Stimulated activated naive CD8-positive, alpha-beta T cell treated with anti-CD3 and anti-CD28 coated beads, Interleukin-15, Interleukin-2, amounts not matched to agents 100 U/mL and 50 U/mL, for 24 hours (primary cell): ENCODE data around the gene VPS33A.
A peak's percentile ranks its signal among the peaks of the same experiment; 100 is the strongest.
"Not testable (repeated sequence)": the region's sequence is repeated elsewhere in the genome, so short reads cannot be mapped to it uniquely, and the experiment has no call there.

Source experiments
- ATAC-seq: fragments of 150-1000 bp; cut with Tn5 transposase; one replicate; pipeline ENCODE4 v1.10.0; 2021
- DNase-seq: peaks from one replicate; pipeline ENCODE4 v3.0.0; 2021

The VPS33A gene

DNA sequence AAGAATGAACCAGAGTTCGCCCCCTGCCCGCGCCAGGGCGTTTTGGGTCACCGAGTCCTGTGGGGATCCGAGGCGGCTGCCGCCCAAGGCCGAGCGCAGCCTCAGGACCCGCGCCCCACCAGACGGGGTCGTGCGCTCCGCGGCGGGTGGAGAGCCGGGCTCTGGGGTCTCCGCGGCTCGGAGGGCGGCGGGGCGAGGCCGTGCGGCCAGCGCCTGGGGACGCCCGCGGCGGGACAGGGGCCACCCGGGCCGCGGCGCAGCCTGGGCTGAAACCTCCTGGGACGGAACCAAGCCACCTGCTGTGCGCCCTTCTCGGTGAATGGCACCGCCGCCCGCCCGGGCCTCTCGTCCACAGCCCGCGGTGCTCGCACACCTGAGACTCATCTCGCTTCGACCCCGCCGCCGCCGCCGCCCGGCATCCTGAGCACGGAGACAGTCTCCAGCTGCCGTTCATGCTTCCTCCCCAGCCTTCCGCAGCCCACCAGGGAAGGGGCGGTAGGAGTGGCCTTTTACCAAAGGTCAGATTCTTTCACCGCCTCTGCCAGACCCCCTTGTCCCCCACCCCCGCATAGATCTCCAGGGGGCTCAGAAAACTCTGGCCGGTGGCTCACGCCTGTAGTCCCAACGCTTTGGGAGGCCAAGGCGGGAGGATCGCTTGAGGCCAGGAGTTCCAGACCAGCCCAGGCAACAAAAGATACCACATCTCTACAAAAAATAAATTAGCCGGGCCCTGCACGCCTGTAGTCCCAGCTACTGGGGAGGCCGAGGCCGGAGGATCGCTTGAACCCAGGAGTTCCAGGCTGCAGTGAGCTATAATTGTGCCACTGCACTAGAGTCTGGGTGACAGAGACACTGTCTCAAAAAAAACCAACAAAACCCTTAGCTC, 61.9 kb downstream of the VPS33A start:
- DNase-seq (peak; percentile 31), ATAC-seq (no peak)

DNA sequence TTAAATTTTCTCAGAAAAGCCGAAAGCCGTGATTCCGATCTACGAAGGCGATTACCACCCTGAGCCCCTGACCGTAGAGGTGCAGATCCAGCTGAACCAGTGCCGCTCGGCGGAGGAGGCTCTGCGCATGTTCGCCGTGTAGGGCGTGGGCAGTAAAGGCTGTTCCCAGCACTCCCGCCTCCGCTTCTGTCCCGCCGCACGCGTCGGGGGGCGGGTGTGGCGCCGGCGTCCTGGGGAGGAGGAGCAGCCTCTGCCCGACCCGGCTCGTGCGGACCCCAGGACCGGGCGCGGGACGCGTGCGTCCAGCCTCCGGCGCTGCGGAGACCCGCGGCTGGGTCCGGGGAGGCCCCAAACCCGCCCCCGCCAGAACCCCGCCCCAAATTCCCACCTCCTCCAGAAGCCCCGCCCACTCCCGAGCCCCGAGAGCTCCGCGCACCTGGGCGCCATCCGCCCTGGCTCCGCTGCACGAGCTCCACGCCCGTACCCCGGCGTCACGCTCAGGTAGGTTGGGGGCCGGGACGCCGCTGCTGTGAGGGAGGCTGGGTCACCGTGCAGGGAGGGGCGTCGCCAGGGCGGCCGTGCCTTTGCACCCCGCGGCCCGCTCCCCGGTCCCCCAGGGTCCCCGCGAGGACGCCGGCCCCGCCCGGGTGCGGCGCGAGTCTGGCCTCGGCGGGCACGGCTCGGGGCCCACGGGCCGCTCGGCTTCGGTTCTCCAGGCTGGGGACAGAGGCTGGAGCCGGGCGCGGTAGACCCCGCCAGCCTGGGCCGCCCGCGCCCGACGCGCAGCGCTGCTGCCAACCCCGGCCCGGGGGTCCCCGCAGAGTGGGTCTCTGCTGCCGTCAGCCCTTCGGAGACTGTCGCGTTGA, 62.8 kb downstream of the VPS33A start, which contains the start of gene B3GNT4:
TSS of gene B3GNT4 (plus strand) at position 409 of the 866 bp plus-strand sequence. CDS start 910 bp downstream, outside the sequence.
- ATAC-seq, result peak; percentile 57
- peak; percentile 70 for DNase-seq

DNA sequence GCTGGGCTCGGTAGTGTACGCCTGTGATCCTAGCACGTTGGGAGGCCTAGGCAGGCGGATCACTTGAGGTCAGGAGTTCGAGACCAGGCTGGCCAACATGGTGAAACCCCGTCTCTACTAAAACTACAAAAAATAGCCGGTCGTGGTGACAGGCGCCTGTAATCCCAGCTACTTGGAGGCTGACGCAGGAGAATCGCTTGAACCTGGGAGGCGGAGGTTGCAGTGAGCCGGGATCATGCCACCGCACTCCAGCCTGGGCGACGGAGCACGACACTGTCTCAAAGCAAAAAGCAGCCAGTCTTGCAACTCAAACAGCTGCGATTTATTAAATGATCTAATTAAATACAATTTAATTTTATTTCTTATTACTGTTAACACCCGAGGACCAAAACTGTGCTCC, 63.5 kb downstream of the VPS33A start:
- not testable (repeated sequence) for DNase-seq, ATAC-seq

DNA sequence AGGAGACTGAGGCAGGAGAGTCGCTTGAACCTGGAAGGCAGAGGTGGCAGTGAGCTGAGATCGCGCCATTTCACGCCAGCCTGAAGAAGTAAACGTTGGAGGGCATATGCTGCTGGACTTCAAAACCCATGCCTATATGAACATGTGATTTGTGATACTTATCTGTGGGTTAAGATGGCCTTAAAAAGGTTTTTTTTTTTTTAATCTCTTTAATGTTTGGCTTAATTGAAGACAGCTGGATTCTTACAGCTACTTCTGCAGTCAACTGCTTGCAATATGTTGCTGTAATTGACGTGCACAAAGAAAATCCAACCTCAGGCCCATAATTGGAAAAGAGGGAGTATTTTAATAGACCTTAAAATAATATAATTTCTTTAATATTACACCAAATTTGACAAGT, 64.3 kb downstream of the VPS33A start:
- ATAC-seq, result no peak
- no peak for DNase-seq

DNA sequence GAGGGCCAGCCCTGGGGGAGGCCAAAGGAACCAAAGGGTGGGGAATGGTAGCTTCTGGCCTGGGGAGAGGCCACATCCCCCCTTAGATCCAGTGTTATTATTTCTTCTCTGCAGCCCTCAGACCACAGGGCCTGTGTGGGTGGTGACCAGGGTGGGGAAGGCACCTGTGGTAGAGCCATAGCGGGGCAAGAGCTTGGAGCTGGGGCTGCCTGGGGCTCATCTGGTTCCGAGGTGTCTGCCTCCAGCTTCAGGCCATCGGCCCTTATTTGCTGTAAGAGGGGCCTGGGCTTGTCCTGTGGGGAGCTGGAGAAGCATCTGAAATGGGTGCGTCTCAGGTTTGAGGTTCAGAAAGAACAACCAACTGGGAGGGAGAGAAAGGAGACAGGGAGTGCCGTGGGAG, 64.9 kb downstream of the VPS33A start:
- DNase-seq, result no peak
- ATAC-seq, result no peak

DNA sequence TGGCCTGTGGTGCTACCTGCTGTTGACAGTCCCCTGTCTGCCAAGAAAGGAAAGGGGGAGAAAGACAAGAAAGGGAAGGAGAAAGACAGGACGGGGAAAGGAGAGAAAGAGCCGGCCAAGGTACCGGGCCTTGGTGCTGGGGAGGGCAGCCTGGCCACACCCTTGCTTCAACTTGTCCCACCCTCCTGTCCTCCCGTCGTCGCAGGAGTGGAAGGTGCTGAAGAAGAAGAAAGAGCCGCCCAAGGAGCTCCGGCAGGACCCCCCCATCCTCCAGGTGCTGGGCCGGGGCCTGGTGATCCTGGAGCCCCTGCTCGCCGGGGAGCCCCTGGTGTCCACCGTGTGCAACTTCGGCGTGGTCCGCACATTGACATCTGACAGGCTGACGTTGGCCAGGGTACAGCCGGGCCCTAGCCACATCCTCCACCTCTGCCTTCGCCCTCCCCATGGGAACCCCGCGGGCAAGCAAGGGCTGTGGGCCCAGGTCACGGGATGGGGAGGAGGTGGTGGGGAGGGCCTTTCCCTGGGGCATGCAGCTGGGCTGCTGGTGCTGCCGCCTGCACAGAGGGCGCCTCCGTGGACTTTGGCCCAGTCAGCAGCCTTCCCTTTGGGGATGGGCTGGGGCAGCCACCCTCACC, 65.6 kb downstream of the VPS33A start:
- no peak for ATAC-seq
- no peak for DNase-seq

DNA sequence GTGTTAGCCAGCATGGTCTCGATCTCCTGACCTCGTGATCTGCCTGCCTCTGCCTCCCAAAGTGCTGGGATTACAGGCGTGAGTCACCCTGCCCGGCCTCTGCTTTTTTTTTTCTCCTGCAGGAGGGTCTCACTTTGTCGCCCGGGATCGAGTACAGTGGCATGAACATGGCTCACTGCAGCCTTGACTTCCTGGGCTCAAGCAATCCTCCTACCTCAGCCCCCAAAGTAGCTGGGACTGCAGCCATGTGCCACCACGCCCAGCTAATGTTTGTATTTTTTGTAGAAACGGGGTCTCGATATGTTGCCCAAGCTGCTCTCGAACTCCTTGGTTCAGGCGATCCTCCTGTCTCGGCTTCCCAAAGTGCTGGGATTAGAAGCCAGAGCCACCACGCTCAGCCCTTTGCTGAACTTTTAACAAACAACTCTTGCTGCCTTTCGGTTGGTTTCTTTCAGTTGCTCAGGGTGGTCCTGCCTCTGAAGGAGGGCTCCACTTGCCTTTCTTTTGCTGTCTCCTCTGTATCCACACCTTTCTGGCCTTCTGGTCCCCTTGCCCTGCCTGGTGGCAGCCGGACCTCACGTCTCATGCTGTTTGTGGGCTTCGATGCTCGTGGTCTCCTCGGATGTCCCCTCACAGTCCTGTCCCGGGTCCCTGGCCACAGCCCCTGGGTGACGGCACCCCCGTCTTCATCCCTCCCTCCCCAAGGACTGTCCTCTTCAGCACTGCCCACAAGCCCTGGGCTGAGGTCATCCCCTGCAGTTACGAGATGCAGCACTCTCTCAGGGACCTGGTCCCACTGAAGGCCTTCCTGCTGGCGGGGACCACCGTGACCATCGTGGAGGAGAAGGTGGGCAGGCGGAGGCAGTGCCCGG, 66.6 kb downstream of the VPS33A start:
- ATAC-seq, result no peak
- no peak for DNase-seq

DNA sequence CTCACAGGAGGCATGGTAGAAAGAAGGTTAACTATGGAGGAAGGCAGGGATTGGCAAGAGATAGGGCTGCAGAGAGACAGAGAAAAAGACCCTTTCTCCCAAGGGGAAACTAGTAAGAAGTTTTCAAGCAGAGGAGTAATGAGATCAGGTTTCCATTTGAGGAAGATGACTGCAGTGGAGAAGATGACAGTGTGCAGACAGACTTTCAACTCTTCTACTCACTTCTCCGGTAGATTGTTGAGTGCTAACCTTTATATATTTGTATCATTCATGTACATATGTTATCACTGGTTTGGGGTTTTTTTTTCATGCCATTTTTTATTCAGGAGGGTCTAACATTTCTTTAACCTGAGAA, 68.7 kb downstream of the VPS33A start:
- ATAC-seq (peak; percentile 64), DNase-seq (no peak)

DNA sequence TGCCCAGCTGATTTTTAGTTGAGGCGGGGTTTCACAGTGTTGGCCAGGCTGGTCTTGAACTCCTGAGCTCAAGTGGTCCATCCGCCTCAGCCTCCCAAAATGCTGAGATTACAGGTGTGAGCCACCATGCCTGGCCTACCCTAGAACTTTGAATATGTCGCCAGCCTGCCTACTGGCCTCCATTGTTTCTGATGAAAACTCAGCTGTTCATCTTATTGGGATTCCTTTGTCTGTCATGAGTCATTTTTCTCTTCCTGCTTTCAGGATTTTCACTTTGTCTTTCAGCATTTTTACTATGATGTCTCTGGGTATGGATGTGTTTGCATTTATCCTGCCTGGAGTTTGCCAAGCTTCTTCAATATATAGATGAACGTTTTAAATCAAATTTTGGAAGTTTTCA, 70.9 kb downstream of the VPS33A start:
- no peak for ATAC-seq
- DNase-seq, result no peak

DNA sequence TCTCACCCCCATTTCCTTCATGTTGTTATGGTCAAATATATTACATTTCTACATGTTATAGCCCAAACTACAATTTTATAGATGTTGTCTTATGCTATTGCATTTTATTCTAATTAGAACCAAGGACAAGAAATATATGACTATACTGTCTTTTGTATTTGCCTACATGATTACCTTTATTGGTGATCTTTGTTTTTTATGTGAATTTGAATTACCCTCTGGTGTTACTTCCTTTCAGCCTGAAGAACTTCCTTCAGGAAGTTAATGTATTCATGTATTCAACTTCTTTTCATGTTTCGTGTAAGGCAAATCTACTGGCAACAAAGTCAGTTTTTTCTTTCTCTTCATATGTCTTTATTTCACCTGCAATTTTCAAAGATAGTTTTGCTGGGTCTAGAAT, 71.5 kb downstream of the VPS33A start:
- ATAC-seq (no peak), DNase-seq (no peak)

DNA sequence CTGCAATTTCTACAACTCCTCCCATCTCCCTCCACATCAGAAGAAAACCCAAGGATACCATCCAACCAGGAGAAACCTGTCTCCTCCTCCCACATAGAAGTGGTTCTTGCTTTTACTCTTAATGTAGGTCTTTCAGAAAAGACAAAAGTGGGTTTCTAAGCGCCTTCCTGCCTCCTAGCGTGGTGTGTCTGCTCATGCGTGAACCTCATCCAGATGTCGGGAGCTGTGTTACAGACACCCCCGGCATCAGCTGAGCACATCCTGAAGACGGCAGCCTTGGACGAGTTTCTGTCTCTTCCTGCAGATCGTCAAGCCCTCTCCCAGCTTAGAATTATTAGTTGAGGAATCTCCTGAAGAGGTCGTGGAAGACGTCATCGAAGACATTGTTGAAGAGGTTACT, 73.9 kb downstream of the VPS33A start:
- ATAC-seq, result no peak
- no peak for DNase-seq

DNA sequence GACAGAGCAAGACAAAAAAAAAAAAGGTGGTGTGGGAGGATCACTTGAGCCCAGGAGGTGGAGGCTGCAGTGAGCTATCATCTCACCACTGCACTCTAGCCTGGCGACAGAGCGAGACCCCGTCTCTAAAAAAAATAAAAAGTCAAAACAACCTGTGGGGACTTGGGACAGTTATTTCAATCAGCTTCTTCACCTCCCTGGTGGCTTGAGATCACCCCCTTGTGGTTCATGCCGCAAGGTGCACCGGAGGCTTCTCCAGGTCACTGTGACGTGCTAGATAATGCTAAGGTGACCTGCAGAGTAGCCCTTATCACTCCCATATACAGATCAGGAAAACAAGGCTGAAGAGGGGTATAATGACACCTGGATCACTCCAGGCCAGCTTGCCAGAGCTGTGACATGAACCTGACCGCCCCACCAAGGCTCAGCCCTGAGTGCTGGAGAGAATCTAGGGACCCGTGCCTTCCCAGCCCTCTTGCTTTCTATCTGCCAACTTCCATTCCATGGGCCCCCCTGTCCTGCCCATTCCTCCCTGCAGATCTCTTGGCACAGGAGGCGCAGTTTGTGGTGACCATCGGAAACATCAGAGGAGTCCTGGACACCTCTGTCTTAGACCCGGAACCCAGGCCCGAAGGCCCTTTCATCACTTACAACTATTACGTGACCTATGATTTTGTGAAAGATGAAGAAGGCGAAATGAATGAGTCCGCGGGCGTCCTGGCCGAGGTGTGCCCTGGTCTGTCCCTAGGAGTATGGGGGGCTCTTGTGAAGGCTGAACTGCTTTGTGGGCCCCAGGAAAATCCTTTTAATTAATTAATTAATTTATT, 75.2 kb downstream of the VPS33A start:
- DNase-seq, result peak; percentile 78
- peak; percentile 78 for ATAC-seq

DNA sequence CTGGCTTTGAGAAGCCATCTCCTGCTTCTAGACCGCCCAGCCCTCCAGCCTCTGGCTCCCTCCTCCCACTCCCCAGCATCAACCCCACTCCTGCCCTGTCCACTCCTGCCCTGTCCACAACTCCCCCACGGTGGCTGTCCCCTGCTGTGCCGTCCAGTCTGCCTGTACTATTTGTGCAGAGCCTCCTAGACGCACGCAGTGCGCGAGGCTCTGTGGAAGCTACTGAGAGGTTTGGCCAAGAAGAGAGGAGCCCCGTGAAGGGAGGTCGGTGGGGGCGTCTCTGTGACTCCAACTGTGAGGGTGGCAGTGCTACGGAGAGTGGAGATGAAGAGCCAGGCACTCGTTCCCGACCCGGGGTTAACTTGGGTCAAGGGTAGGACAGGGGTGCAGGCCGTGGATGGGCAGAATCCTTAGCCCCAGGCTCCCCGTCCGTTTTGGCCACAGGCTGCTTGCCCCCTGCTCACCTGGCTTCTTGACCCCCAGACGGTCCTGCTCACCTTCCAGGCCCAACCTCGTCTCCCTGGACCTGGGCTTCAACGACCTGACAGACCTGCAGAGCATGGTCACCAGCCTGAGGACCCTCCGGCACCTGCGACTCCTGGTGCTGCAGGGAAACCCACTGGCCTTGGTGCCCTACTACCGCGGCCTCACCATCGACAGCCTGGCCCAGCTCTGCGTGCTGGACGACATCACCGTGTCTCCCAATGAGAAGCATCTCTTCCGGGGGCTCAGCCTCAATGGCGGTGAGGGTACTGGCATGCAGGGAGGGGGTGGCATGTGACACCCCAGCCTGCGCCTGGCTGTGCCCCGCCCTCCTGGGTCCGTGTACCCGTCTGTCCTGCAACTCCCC, 76.4 kb downstream of the VPS33A start:
- ATAC-seq (no peak), DNase-seq (no peak)

DNA sequence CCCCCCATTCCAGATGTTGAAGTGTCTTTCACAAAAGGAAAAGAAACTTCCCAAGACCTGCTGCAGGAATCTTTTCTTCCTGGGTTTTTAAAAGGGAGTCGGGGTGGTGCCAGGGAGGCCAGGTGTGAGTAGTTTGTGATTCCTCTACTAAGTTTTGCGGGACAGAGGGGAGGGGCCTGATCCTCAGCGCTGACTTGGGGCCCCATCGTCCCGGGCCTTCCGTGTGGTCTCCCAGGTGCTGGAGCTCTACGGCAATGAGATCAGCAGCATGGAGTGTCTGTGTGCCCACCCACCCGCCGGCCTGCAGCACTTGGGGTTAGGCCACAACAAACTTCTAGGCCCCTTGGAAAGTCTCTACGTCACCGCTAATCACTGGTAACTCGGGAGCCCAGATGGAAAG, 78.8 kb downstream of the VPS33A start:
- ATAC-seq (no peak), DNase-seq (no peak)

DNA sequence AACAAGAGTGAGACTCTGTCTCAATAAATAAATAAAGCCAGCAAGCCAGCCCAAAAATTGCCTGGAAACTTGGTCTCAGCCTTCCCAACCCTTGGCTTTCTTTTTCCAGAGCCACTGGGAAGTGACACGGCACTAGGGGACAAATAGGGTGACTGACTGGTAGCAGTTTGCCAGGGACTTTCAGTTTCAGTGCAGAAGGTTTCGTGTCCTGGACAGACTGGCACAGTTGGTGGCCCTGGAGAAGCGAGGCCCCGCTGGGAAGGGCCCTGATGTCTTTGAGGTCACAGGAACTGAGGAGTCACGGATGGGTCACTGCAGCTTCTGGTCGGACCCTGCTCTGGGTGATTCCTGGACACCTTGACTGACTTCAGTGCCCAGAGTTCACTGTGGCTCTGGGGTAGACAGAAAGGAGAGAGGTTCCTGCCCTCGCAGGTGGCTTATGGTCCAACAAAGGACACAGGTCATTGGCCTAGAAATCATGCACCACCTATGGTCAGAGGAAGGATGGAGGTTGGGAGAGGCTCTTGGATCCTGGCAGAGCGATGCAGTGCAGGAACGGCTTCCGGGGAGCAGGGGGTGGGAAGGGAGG, 80.7 kb downstream of the VPS33A start:
- ATAC-seq (no peak), DNase-seq (no peak)

DNA sequence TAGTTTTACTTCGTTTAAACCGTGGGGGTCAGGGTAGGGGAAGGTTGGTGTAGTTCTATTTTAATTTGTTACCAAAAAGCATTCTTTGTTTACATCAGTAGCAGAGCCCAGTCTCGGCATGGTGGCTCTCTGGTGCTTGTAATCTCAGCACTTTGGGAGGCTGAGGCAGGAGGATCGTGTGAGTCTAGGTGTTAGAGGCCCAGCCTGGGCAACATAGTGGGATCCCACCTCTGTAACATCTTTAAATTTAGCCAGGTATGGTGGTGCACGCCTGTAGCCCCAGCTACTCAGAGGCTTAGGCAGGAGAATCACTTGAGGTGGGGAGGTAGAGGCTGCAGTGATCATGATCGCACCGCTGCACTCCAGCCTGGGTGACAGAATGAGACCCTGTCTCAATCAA, 81.2 kb downstream of the VPS33A start:
- ATAC-seq (no peak), DNase-seq (no peak)

DNA sequence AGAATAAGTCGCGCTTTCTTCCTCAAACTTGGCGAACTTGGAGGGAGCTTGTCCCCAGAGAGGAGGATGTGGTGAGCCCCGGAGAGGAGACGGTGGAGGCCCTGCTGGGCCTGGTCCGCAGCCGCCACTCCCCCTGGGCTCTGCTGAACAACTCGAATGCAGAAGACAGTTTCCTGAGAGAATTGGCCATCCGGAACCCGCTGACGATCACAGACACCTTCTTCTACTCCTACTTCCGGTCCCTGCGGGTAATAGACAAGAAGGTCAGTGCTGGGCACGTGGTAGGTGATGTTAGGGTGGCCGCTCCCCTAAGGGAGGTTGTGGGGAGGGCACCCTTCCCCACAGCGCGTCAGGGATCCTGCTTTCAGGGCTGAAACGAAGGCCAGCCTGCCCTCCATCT, 81.8 kb downstream of the VPS33A start:
- ATAC-seq, result peak; percentile 29
- DNase-seq, result no peak

DNA sequence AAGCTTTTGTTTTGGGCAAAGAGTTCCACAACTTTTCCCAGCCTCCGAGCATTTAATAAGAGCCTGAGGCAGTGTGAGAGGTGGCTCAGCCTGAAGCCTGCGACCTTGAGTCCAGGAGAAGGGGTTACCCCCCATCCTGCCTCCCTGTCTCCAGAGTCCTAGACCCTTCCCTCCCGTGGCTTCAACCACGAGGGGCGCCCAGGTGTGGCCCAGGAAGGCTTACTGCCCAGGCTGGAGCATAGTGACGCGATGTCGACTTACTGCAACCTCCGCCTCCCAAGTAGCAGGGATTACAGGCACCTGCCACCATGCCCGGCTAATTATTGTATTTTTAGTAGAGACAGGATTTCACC, 82.7 kb downstream of the VPS33A start:
- ATAC-seq, result no peak
- no peak for DNase-seq

DNA sequence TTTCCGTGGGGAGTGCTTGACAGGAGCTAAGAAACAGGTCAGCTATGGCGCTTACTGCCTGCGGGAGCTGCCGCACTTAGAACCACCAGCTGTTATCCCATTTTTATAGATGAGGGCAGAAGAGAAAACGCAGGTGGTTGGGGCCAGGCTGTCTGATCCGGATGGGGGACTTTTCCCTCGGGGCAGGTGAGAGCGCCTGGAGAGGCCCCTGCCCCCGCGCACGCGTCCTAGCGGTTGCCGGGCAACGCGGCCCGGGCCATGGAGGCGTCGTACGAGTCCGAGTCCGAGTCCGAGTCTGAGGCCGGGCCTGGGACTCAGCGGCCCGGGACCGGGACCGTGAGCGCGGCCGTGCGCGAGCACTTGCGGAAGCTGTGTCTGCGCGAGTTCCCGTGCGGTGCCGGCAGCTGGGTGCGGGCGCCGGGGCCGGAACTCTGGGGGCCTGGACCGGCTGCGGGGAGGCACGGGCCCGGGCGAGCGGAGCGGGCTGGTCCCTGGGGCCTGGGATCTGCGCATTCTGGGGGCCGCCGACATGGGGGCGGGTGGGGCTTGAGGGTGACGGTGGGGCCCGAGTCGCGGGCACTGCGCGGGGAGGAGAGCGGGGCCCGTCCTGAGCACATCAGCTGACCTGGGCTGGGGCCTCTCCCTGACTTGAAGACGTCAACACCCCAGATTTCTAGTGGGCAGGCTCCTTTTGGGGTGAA, 83.3 kb downstream of the VPS33A start, which contains the start of gene LRRC43:
TSS of gene LRRC43 (plus strand) at position 237 of the 701 bp plus-strand sequence. CDS start at position 259, 22 bp downstream.
- DNase-seq, result peak; percentile 40
- ATAC-seq, result peak; percentile 62
